ENCODE results near the gene MXI1.

Gene MXI1

GRCh38 chr10:110306452-110306768 lies 99.0 kb downstream of the MXI1 start:
- no peak for TF ChIP-seq CTCF (IDR thresholded peaks at IDR 0.05; ENCODE audit: insufficient read depth, low read length, missing control alignments)
- DNase-seq (ENCODE audit: low read depth, low spot score): no peak
- no peak overlapping the region for H3K4me3 ChIP-seq (ENCODE audit: low read depth, low read length)
- ChIA-PET CTCF (interaction anchor here (0.6 to 8.2 kb wide), 38 partner anchors 11 to 422 kb away, joined by 3 to 171 read pairs (median 4); no protein-coding TSS in a partner anchor), POLR2A (no interaction called here)

GRCh38 chr10:110307805-110308204 lies 100.4 kb downstream of the MXI1 start:
- DNase-seq (ENCODE audit: low read depth, low spot score): no peak
- ChIA-PET POLR2A (interaction anchor here (0.7 kb wide), 1 partner anchor 205 kb away, joined by 4 read pairs; no protein-coding TSS in a partner anchor), CTCF (interaction anchor here (0.6 to 8.2 kb wide), 19 partner anchors 9 to 373 kb away, joined by 3 to 171 read pairs (median 5); no protein-coding TSS in a partner anchor)
- H3K4me3 ChIP-seq (ENCODE audit: low read depth, low read length): no peak overlapping the region
- TF ChIP-seq CTCF (IDR thresholded peaks at IDR 0.05; ENCODE audit: insufficient read depth, low read length, missing control alignments): no peak

GRCh38 chr10:110310741-110311140 lies 103.3 kb downstream of the MXI1 start:
- ChIA-PET POLR2A (no interaction called here), CTCF (interaction anchor here (0.7 to 8.2 kb wide), 24 partner anchors 13 to 298 kb away, joined by 3 to 171 read pairs (median 4); partner anchors contain the start of gene SMC3)
- no peak overlapping the region for H3K4me3 ChIP-seq (ENCODE audit: low read depth, low read length)
- no peak for DNase-seq (ENCODE audit: low read depth, low spot score)
- no peak for TF ChIP-seq CTCF (IDR thresholded peaks at IDR 0.05; ENCODE audit: insufficient read depth, low read length, missing control alignments)

- CTCF ChIA-PET: interaction anchor here (0.8 to 8.2 kb wide), 22 partner anchors 12 to 297 kb away, joined by 3 to 171 read pairs (median 9); no protein-coding TSS in a partner anchor
- no peak for DNase-seq (ENCODE audit: low read depth, low spot score)
- no peak overlapping the region for H3K4me3 ChIP-seq (ENCODE audit: low read depth, low read length)
- TF ChIP-seq CTCF (IDR thresholded peaks at IDR 0.05; ENCODE audit: insufficient read depth, low read length, missing control alignments): peak; percentile 61
- POLR2A ChIA-PET: no interaction called here
Observed at GRCh38 chr10:110311357-110311949, 104.0 kb downstream of the MXI1 start.

- ChIA-PET POLR2A (no interaction called here), CTCF (interaction anchor here (0.6 to 4.0 kb wide), 19 partner anchors 11 to 288 kb away, joined by 3 to 39 read pairs (median 4); no protein-coding TSS in a partner anchor)
- no peak for DNase-seq (ENCODE audit: low read depth, low spot score)
- H3K4me3 ChIP-seq (ENCODE audit: low read depth, low read length): no peak overlapping the region
- no peak for TF ChIP-seq CTCF (IDR thresholded peaks at IDR 0.05; ENCODE audit: insufficient read depth, low read length, missing control alignments)
Observed at GRCh38 chr10:110312206-110312605, 104.8 kb downstream of the MXI1 start.

- no peak overlapping the region for H3K4me3 ChIP-seq (ENCODE audit: low read depth, low read length)
- ChIA-PET POLR2A (interaction anchor here (0.6 kb wide), 1 partner anchor 210 kb away, joined by 3 read pairs; no protein-coding TSS in a partner anchor), CTCF (interaction anchor here (0.9 to 4.0 kb wide), 9 partner anchors 9 to 287 kb away, joined by 3 to 39 read pairs (median 3); partner anchors contain the start of gene SMNDC1)
- no peak for TF ChIP-seq CTCF (IDR thresholded peaks at IDR 0.05; ENCODE audit: insufficient read depth, low read length, missing control alignments)
- DNase-seq (ENCODE audit: low read depth, low spot score): no peak
Observed at GRCh38 chr10:110313674-110314073, 106.3 kb downstream of the MXI1 start.
